ENCODE data around the gene GLIS1. TPM values are rescaled to one million over a fixed set of nuclear protein-coding genes. Genes with fewer than 3 reads are reported as not detected.

The GLIS1 gene
- total and polyA plus RNA-seq, 2 of the 8 experiments (the other 6 are each of a cell fraction or from before 2014, with no cell fraction given): 0.15 to 0.22 TPM

DNA sequence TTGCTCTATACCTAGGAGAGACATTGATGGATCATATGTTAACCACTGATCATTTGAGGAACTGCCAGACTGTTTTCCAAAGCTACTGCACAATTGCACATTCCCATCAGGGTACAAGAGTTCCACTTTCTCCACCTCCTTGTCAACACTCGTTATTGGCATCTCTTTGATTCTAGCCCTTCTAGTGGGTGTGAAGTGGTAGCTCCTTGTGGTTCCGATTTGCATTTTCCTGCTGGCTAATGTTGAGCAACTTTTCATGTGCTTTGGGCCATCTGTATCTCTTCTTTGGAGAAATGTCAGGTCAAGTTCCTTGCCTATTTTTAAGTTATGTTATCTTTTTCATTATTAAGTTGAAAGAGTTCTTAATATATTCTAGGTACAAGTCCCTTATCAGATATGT lies 189.7 kb downstream of the GLIS1 start:
- Histone ChIP-seq H3K9me3 (ENCODE audit: insufficient read depth in 2 of 2, low read depth in 1 of 2, low read length in 1 of 2) (no peaks in the 10 kb centered on the region), H3K56ac (replicated peaks; ENCODE audit: insufficient read length, low read depth, low read length) (no peak overlapping the region), H3K18ac (ENCODE audit: extremely low read depth, low read length) (no peak overlapping the region), H2AFZ (ENCODE audit: low read length) (no peak overlapping the region), H3K4ac (replicated peaks; ENCODE audit: insufficient read length, low read depth, low read length) (no peak overlapping the region), H2AK5ac (ENCODE audit: low read depth, low read length) (no peak overlapping the region), H2BK15ac (ENCODE audit: low read length) (no peak overlapping the region), H3K27ac (ENCODE audit: low read depth, low read length) (no peak overlapping the region), H2BK120ac (replicated peaks; ENCODE audit: low read depth, low read length) (no peak overlapping the region), H3K23ac (ENCODE audit: insufficient read length) (no peak overlapping the region), H2BK20ac (ENCODE audit: low read length) (no peak overlapping the region), H4K91ac (replicated peaks; ENCODE audit: insufficient read length, low read length) (no peak overlapping the region), H3K23me2 (ENCODE audit: low read depth, low read length) (peaks cover 3% of the 10 kb centered on the region), H4K20me1 (replicated peaks in 1 of 2; ENCODE audit: control insufficient read depth in 1 of 2, insufficient read depth in 2 of 2, low read length in 2 of 2) (no peaks in the 10 kb centered on the region), H3K36me3 (ENCODE audit: control insufficient read depth in 2 of 4, insufficient read depth in 4 of 4, low read length in 3 of 4) (no peaks in the 10 kb centered on the region), H2BK5ac (ENCODE audit: low read depth, low read length) (no peak overlapping the region), H3K79me1 (ENCODE audit: low read depth, low read length) (no peaks in the 10 kb centered on the region), H3K4me2 (ENCODE audit: insufficient read depth in 1 of 2, low read depth in 2 of 2, low read length in 2 of 2) (no peak overlapping the region), H3K27me3 (replicated peaks in 1 of 4; ENCODE audit: control insufficient read depth in 3 of 4, extremely low read depth in 1 of 4, insufficient read depth in 3 of 4, low read length in 3 of 4) (peaks cover 0 to 6% (median 0%) of the 10 kb centered on the region in 4 experiments; a peak in 2 of 7 replicates), H3K4me3 (ENCODE audit: extremely low read depth in 1 of 4, insufficient read depth in 2 of 4, low read depth in 3 of 4, low read length in 4 of 4) (no peak overlapping the region), H3K4me1 (replicated peaks in 1 of 4; ENCODE audit: control insufficient read depth in 3 of 4, insufficient read depth in 4 of 4, low read length in 3 of 4) (peaks cover 6 to 26% (median 16%) of the 10 kb centered on the region in 4 experiments), H3K14ac (ENCODE audit: insufficient read length) (no peak overlapping the region), H2BK12ac (ENCODE audit: low read depth, low read length) (no peak overlapping the region), H3K9ac (replicated peaks in 1 of 4; ENCODE audit: extremely low read depth in 1 of 4, low read depth in 3 of 4, low read length in 3 of 4) (no peak overlapping the region), H3K79me2 (ENCODE audit: control insufficient read depth in 1 of 2, insufficient read depth in 2 of 2, low read length in 2 of 2) (no peaks in the 10 kb centered on the region), H4K8ac (ENCODE audit: extremely low read depth, insufficient read depth, low read length) (no peak overlapping the region), H4K5ac (ENCODE audit: insufficient read length, low read depth, low read length) (no peak overlapping the region)
- WGBS, 2 experiments (ENCODE audit: extremely low coverage in 1 of 2, insufficient coverage in 1 of 2, insufficient read length in 1 of 2, insufficient replicate concordance in 2 of 2, low coverage in 1 of 2, low lambda C conversion rate in 2 of 2, missing lambda C conversion rate in 1 of 2): 92% methylated on average over 2 of the region's 2 CpGs; no CpG with 5 or more reads in 1 of the 2 experiments
- ChIA-PET CTCF (ENCODE audit: partially characterized antibody) (interaction anchor here (1.2 to 2.2 kb wide), 4 partner anchors 11 to 133 kb away, joined by 3 to 6 read pairs (median 5); no protein-coding TSS in a partner anchor), POLR2A (ENCODE audit: partially characterized antibody) (no interaction called here)
- DNase-seq (ENCODE audit: low read depth in 1 of 2, low spot score in 2 of 2) (no peak), FAIRE-seq (no peak)
- TF ChIP-seq PHF8 (conservative IDR thresholded peaks at IDR 0.05; ENCODE audit: low read depth, low read length): no peak
- no peak for TF ChIP-seq ATF2 (IDR thresholded peaks at IDR 0.05; ENCODE audit: low read length)
- TF ChIP-seq, protein P1, sequence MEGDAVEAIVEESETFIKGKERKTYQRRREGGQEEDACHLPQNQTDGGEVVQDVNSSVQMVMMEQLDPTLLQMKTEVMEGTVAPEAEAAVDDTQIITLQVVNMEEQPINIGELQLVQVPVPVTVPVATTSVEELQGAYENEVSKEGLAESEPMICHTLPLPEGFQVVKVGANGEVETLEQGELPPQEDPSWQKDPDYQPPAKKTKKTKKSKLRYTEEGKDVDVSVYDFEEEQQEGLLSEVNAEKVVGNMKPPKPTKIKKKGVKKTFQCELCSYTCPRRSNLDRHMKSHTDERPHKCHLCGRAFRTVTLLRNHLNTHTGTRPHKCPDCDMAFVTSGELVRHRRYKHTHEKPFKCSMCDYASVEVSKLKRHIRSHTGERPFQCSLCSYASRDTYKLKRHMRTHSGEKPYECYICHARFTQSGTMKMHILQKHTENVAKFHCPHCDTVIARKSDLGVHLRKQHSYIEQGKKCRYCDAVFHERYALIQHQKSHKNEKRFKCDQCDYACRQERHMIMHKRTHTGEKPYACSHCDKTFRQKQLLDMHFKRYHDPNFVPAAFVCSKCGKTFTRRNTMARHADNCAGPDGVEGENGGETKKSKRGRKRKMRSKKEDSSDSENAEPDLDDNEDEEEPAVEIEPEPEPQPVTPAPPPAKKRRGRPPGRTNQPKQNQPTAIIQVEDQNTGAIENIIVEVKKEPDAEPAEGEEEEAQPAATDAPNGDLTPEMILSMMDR (IDR thresholded peaks at IDR 0.05; ENCODE audit: control extremely low read depth in 1 of 3, insufficient read depth in 1 of 3, low read depth in 1 of 3, low read length in 3 of 3): no peak
- TF ChIP-seq KDM1A (IDR thresholded peaks at IDR 0.05; ENCODE audit: borderline replicate concordance, low read length): no peak
- no peak for TF ChIP-seq SIRT6 (IDR thresholded peaks at IDR 0.05; ENCODE audit: low read length)
- TF ChIP-seq POLR2AphosphoS5 (IDR thresholded peaks at IDR 0.05; ENCODE audit: low read depth, low read length): no peak
- TF ChIP-seq SUZ12 (IDR thresholded peaks at IDR 0.05; ENCODE audit: low read length): no peak
- no peak for TF ChIP-seq SP1 (IDR thresholded peaks at IDR 0.05; ENCODE audit: low read depth, low read length)

Measured in H1 (cell line).